SK-N-SH (cell line): ENCODE results near the gene PPP1R3D. TPM values are rescaled to one million over a fixed set of nuclear protein-coding genes. Genes with fewer than 3 reads are reported as not detected.
"Not testable (repeated sequence)": the region's sequence is repeated elsewhere in the genome, so short reads cannot be mapped to it uniquely, and the experiment has no call there.

Source experiments
- CTCF ChIA-PET: fragments of 300-600, 350-600 bp; formaldehyde crosslinking; extraction: SDS; loops from one replicate; lab custom pipeline; 2021; lab: Yijun Ruan, JAX
- POLR2A ChIA-PET: fragments of 350-600 bp; sonication (Branson Sonifier 250); formaldehyde crosslinking; extraction: SDS; loops from one replicate; lab custom pipeline; 2020; ENCODE audit warnings: antibody characterized with exemption, inconsistent platforms; lab: Yijun Ruan, JAX
- DNase-seq: peaks from one replicate; pipeline ENCODE4 v3.0.0; 2012
- H2AFZ ChIP-seq: fragments of 200-600 bp; sonication (generic); 2 replicates; pipeline ENCODE4 v1.8.1; 2016; ENCODE audit warnings: antibody characterized with exemption, mild to moderate bottlenecking, low read depth
- H3F3A ChIP-seq: fragments of 200-600 bp; sonication (generic); replicated peaks from 2 replicates; pipeline ENCODE3; 2016; ENCODE audit warnings: antibody characterized with exemption, mild to moderate bottlenecking; ENCODE audit not compliant: insufficient read depth
- H3K27ac ChIP-seq, 2 experiments: fragments of 200-500 bp in 1 of 2; fragments of 200-600 bp in 1 of 2; sonication (Bioruptor generic) in 1 of 2; sonication (generic), shearing (Covaris generic) in 1 of 2; 2 replicates each; pipeline versions ENCODE4 v1.5.1 to v1.6.1; 2014 to 2016; ENCODE audit warnings: low read depth in 2 of 2, inconsistent platforms in 1 of 2, low read length in 1 of 2, mild to moderate bottlenecking in 1 of 2, mixed read lengths in 1 of 2
- H3K27me3 ChIP-seq: fragments of 200-600 bp; sonication (generic), shearing (Covaris generic); 2 replicates; pipeline ENCODE4 v1.6.1; 2016; ENCODE audit warnings: mixed run types; ENCODE audit not compliant: insufficient read depth
- H3K36me3 ChIP-seq, 2 experiments: fragments of 200-500 bp in 1 of 2; fragments of 200-600 bp in 1 of 2; sonication (Bioruptor generic) in 1 of 2; sonication (generic) in 1 of 2; replicated peaks in 1 of 2; 2 replicates each; pipeline versions ENCODE3 to v1.5.1; 2014 to 2016; ENCODE audit warnings: low read length in 1 of 2, mild to moderate bottlenecking in 1 of 2; ENCODE audit not compliant: insufficient read depth in 2 of 2, control insufficient read depth in 1 of 2
- H3K4me1 ChIP-seq, 2 experiments: fragments of 200-500 bp in 1 of 2; fragments of 200-600 bp in 1 of 2; sonication (Bioruptor generic) in 1 of 2; sonication (generic), shearing (Covaris generic) in 1 of 2; 2 replicates each; pipeline versions ENCODE4 v1.5.1 to v1.6.1; 2014 to 2016; ENCODE audit warnings: low read depth in 1 of 2, low read length in 1 of 2, mixed run types in 1 of 2; ENCODE audit not compliant: insufficient read depth in 2 of 2, control insufficient read depth in 1 of 2
- H3K4me2 ChIP-seq: fragments of 200-600 bp; sonication (generic), shearing (Covaris generic); 2 replicates; pipeline ENCODE4 v1.6.1; 2017; ENCODE audit warnings: mixed run types
- H3K4me3 ChIP-seq, 2 experiments: fragments of 200-500 bp in 1 of 2; fragments of 200-600 bp in 1 of 2; sonication (Bioruptor generic) in 1 of 2; sonication (generic), shearing (Covaris generic) in 1 of 2; 2 replicates each; pipeline versions ENCODE4 v1.5.1 to v1.8.1; 2014 to 2016; ENCODE audit warnings: low read depth in 2 of 2, inconsistent platforms in 1 of 2, low read length in 1 of 2, mild to moderate bottlenecking in 1 of 2, mixed read lengths in 1 of 2, moderate library complexity in 1 of 2
- H3K79me2 ChIP-seq: fragments of 200-600 bp; sonication (generic); 2 replicates; pipeline ENCODE4 v1.8.1; 2017; ENCODE audit warnings: mild to moderate bottlenecking; ENCODE audit not compliant: insufficient read depth
- H3K9ac ChIP-seq: fragments of 200-600 bp; sonication (generic); 2 replicates; pipeline ENCODE4 v1.6.1; 2017; ENCODE audit warnings: mixed run types
- H3K9me2 ChIP-seq: fragments of 200-600 bp; sonication (generic); 2 replicates; pipeline ENCODE4 v1.6.1; 2017; ENCODE audit warnings: mixed run types
- H3K9me3 ChIP-seq: fragments of 200-600 bp; sonication (generic); 2 replicates; pipeline ENCODE4 v1.6.1; 2017; ENCODE audit warnings: mixed run types, mild to moderate bottlenecking, moderate library complexity
- H4K20me1 ChIP-seq: fragments of 200-600 bp; sonication (generic); 2 replicates; pipeline ENCODE4 v1.6.1; 2017; ENCODE audit warnings: mild to moderate bottlenecking, mixed run types; ENCODE audit not compliant: insufficient read depth
- CHD2 ChIP-seq: fragments of 150-350 bp; IDR thresholded peaks from 2 replicates; pipeline ENCODE4 v1.6.1; 2018; ENCODE audit warnings: low read length; ENCODE audit not compliant: partially characterized antibody
- EP300 ChIP-seq, 2 experiments: IDR thresholded peaks; 2 replicates each; pipeline versions ENCODE4 v1.4.0 to v1.6.1; 2012; ENCODE audit warnings: borderline replicate concordance in 1 of 2, low read depth in 1 of 2, low read length in 1 of 2
- EZH2phosphoT487 ChIP-seq: fragments of 200-600 bp; sonication (generic); IDR thresholded peaks from 2 replicates; pipeline ENCODE4 v1.6.1; 2017; ENCODE audit warnings: low read depth, mixed run types, mild to moderate bottlenecking, antibody characterized with exemption, moderate library complexity, borderline replicate concordance
- GABPA ChIP-seq: IDR thresholded peaks from 2 replicates; pipeline ENCODE4 v1.4.0; 2012; ENCODE audit warnings: low read depth, mild to moderate bottlenecking
- GATA2 ChIP-seq: sonication (generic); formaldehyde crosslinking; IDR thresholded peaks from 2 replicates; pipeline ENCODE4 v1.5.0; 2020; ENCODE audit warnings: mild to moderate bottlenecking, missing genetic modification reagents
- JUND ChIP-seq: IDR thresholded peaks from 2 replicates; pipeline ENCODE4 v1.4.0; 2012
- MAX ChIP-seq: IDR thresholded peaks from 2 replicates; pipeline ENCODE4 v1.4.0; 2012; ENCODE audit warnings: low read depth
- MXI1 ChIP-seq: IDR thresholded peaks from 2 replicates; pipeline ENCODE4 v1.6.1; 2012; ENCODE audit warnings: mild to moderate bottlenecking, low read depth, low read length, improper control_type of control experiment
- PBX3 ChIP-seq: IDR thresholded peaks from 2 replicates; pipeline ENCODE4; 2012
- RXRA ChIP-seq: IDR thresholded peaks from 2 replicates; pipeline ENCODE4 v1.4.0; 2012; ENCODE audit warnings: low read depth, mild to moderate bottlenecking, borderline replicate concordance
- TAF1 ChIP-seq: IDR thresholded peaks from 2 replicates; pipeline ENCODE4 v1.6.1; 2012; ENCODE audit warnings: low read depth, mild to moderate bottlenecking, low read length, moderate library complexity, borderline replicate concordance
- USF1 ChIP-seq: IDR thresholded peaks from 2 replicates; pipeline ENCODE4 v1.4.0; 2012; ENCODE audit warnings: low read depth, borderline replicate concordance
- WGBS: methylation state at CpG from one replicate; pipeline ENCODE4 v1.1.6; 2017; ENCODE audit warnings: low lambda C conversion rate; 5-methylcytosine and 5-hydroxymethylcytosine counted together
- polyA plus RNA-seq, 3 experiments: library from polyadenylated mRNA; depleted of rRNA; stranded (reverse); fragments of >200 nt; gene quantifications; 2 replicates each; pipeline ENCODE4 v1.2.3, GENCODE V29; 2012

Gene PPP1R3D
- polyA plus RNA-seq, 1 of the 3 experiments (the other 2 are of a cell fraction) = 0.87 TPM

DNA sequence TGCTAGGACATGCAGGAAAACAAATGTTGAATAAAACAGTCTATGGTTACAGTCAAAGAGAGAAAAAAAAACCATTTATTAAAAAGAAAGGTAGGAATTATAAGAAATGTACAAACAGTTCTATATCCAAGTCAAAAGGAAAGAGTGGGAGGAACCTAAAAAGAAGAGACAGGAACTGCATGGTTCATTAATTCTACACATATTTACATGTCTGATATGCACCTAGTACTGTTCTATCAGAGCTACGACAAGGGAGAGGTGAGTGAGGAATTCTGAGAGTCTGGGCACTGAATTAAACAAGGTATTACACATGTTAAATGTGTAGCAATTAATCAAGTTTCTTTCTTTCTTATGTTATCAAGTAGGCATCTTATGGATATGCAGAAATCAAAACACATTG lies 48.5 kb downstream of the PPP1R3D start:
- H2AFZ ChIP-seq = no peak overlapping the region
- no peaks in the 10 kb centered on the region for H3K4me1 ChIP-seq
- no peaks in the 10 kb centered on the region for H3K27me3 ChIP-seq
- no peak overlapping the region for H3K9ac ChIP-seq
- H3K36me3 ChIP-seq = peaks cover 2 to 8% of the 10 kb centered on the region in 2 experiments
- H3K4me2 ChIP-seq = no peak overlapping the region
- WGBS = 79% methylated on average over 1 of the region's 1 CpG
- H3F3A ChIP-seq = peaks cover 3% of the 10 kb centered on the region
- no peaks in the 10 kb centered on the region for H3K9me3 ChIP-seq
- no peak for DNase-seq
- H3K79me2 ChIP-seq = no peaks in the 10 kb centered on the region
- H3K9me2 ChIP-seq = no peaks in the 10 kb centered on the region
- no peak for TF ChIP-seq EP300 (IDR thresholded peaks at IDR 0.05; ENCODE audit: borderline replicate concordance in 1 of 2, low read depth in 1 of 2, low read length in 1 of 2)
- no peak for TF ChIP-seq MAX
- no peak for TF ChIP-seq GABPA
- TF ChIP-seq JUND = no peak
- no peak for TF ChIP-seq USF1
- no peak for TF ChIP-seq PBX3
- TF ChIP-seq EZH2phosphoT487 = no peak
- TF ChIP-seq MXI1 = no peak
- no peak for TF ChIP-seq CHD2
- TF ChIP-seq RXRA = no peak
- TF ChIP-seq, all 33 proteins: peak for 0
- Histone ChIP-seq H3K4me3 (no peak overlapping the region), H3K27ac (no peak overlapping the region), H4K20me1 (no peaks in the 10 kb centered on the region)
- ChIA-PET CTCF (interaction anchor here (0.6 to 1.5 kb wide), 3 partner anchors 42 to 320 kb away, joined by 3 to 4 read pairs (median 3); partner anchors contain the start of gene SYCP2), POLR2A (no interaction called here)

DNA sequence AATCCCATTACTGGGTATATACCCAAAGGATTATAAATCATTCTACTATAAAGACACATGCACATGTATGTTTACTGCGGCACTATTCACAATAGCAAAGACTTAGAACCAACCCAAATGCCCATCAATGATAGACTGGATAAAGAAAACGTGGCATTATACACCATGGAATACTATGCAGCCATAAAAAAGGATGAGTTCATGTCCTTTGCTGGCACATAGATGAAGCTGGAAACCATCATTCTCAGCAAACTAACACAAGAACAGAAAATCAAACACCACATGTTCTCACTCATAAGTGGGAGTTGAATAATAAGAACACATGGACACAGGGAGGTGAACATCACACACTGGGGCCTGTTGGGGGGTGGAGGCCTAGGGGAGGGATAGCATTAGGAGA lies 50.1 kb downstream of the PPP1R3D start:
- H4K20me1 ChIP-seq, H3K4me3 ChIP-seq, H3K9ac ChIP-seq, CTCF ChIA-PET, H3K79me2 ChIP-seq, H3K9me3 ChIP-seq, DNase-seq, H3K27me3 ChIP-seq, POLR2A ChIA-PET, H3K4me2 ChIP-seq, H3K4me1 ChIP-seq, H3F3A ChIP-seq, H2AFZ ChIP-seq, H3K36me3 ChIP-seq, H3K27ac ChIP-seq, H3K9me2 ChIP-seq: not testable (repeated sequence)
- 48% methylated on average over 2 of the region's 2 CpGs for WGBS

DNA sequence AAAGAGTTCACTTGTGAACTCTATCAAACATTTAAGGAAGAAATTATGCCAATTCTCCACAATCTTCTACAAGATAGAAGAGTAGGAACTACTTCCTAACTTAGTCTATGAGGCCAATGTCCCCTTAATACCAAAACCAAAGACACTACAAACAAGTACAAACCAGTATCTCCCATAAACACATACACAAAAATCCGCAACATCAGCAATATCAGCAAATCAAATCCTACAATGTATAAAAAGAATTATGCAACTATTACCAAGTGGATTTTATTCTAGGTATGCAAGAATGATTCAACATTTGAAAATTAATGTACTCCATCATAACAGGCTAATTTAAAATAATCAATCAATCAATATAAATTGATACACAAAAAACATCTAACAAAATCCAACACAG lies 52.1 kb downstream of the PPP1R3D start:
- H3K9me3 ChIP-seq = no peaks in the 10 kb centered on the region
- H3K79me2 ChIP-seq = no peaks in the 10 kb centered on the region
- no peaks in the 10 kb centered on the region for H3K4me1 ChIP-seq
- H3K9me2 ChIP-seq = no peaks in the 10 kb centered on the region
- peaks cover 3 to 4% of the 10 kb centered on the region in 2 experiments for H3K36me3 ChIP-seq
- no peak for DNase-seq
- H3K9ac ChIP-seq = no peak overlapping the region
- no peak overlapping the region for H2AFZ ChIP-seq
- H3K4me3 ChIP-seq = no peak overlapping the region
- 84% methylated on average over 1 of the region's 1 CpG for WGBS
- no peaks in the 10 kb centered on the region for H3K27me3 ChIP-seq
- H3K27ac ChIP-seq = no peak overlapping the region
- H4K20me1 ChIP-seq = no peaks in the 10 kb centered on the region
- no peaks in the 10 kb centered on the region for H3F3A ChIP-seq
- CTCF ChIA-PET = no interaction called here
- no peak for TF ChIP-seq TAF1
- no peak for TF ChIP-seq GATA2
- no peak for TF ChIP-seq PBX3
- H3K4me2 ChIP-seq = no peak overlapping the region
- POLR2A ChIA-PET = no interaction called here
